CD4-positive, alpha-beta T cell treated with Interleukin-1 beta for 1 hour (primary cell): ENCODE data around the gene G6PC3.

Experiments used
- DNase-seq, 2 donors: peaks; one replicate each; pipeline ENCODE4 v3.0.0-alpha.2; 2020 to 2022

The G6PC3 gene

GRCh38 chr17:44062871-44063270, 7.7 kb upstream of the G6PC3 start:
- DNase-seq, result no peak

DNA sequence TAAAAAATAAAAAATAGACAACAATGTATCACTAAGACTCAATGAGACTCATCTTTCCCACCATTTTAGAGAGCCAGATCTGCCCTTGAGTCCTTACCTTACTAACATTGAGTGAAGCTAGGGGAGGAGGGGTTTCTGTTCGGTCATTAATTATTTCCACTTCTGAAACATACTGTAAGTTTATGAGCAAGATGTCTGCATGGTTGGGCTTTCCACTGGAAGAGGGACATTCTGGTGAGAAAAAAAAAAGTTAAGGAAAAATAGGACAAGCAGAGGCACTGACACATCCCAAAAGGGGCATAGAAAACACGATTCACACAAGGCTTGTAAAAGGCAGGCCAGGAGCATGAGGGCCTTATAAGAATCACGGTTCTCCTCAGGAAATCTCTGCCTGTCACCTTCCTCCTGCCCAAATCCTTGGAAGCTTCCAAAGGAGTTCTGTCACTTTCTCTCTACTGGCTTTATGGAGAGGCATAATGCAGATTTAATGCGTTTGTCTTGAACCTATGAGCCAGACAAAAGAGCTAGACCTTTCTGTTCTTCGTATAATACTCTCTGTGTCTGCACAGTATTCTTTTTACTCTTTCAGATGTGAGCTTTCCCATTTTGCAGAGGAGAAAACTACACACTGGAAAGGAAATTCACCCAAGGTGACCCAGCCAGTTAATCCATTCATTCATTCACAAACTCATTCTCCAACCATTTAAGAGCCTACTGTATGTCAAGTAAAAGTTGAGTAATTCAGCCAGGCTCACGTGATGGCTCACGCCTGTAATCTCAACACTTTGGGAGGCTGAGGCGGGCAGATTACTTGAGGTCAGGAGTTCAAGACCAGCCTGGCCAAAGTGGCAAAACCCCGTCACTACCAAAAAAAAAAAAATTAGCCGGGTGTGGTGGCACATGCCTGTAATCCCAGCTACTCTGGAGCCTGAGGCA, 6.6 kb upstream of the G6PC3 start:
- DNase-seq, result no peak

GRCh38 chr17:44065668-44066203, 4.8 kb upstream of the G6PC3 start:
- peak in 1 of 2 donors; percentile 18 for DNase-seq

DNA sequence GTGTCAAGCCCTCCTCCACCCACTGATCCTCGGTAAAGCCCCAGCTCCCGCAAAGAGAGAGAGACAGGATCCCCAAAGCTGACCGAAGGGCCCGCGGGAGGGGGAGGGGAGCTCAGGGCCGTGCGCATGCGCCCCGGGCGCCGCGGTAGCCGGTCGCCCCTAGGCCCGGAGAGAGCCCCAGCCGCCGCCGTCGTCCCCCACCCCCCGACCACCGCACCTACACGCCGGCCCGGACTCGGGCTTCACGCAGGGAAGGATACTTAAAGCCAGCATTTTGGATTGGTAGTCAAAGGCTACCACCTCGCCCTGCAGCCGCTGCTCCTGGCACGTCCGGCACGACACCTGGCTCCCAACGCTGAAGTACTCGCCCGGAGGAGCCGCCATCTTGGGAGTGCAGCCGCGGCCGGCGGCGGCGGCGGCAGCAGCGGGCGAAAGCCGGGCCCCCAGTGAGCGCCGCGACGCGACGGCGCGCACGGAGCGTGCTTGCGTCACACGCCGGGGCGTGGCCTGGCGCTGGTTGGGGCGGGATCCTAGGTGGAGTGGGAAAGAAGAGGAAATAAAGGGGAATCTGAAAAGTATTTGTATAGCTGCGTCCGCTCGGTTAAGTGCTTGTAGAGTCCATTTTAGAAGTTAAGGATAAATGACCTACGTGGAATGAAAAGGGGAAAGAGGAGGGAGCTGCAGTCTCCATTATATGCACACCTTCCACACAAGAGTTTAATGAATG, 4.2 kb upstream of the G6PC3 start, which contains the start of gene LSM12:
Gene LSM12 (minus strand): TSS at position 468 of the 727 bp plus-strand sequence. CDS start 84 bp downstream, at position 384.
- peak; percentile 89 to 90 for DNase-seq

DNA sequence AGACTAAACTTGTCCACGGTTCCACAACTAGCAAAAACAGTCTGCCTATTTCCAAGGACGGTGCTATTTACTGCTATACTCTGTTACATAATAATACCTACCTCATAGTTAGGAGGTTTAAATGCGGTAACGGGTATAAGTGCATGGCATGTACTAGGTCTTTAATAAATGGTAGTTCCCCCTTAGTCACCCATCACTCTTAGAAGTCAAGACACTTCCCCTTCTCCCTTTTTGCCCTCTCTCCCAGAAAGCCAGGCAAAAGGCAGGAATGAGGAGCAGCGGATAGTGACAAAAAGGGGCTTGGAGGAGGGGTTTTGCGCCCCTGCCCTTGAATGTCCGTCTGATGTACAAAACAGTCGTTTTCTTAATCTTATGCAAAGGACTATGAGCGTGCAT, 3.0 kb upstream of the G6PC3 start:
- no peak for DNase-seq

DNA sequence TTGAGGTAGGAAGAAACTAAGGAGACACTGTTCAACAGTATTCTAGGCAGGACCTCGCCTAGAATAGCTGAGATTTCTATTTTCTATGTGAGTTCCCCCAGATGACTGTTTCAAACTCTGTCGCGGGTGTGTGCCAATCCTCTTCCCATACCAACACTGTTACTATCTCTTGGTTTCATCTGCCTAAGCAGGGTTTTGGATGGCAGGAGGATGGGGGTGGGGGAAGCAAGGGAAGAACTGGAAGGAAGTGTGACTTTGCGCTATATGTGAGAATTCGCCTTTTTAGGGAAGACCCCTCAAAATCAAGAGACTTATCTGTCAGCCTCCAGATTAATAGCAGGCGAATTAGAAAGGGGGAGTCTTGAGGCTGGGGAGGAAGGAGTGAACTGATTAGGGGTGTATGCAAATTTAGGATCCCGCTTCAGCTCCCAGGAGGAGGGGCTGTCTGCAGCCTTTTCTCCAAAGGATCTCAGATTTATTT, 521 bp upstream of the G6PC3 start:
- no peak for DNase-seq

- no peak for DNase-seq
These were observed 624 bp downstream of the G6PC3 start for GRCh38 chr17:44071198-44071520.

- DNase-seq, result no peak
These were observed 1.2 kb downstream of the G6PC3 start for GRCh38 chr17:44071772-44072171.

GRCh38 chr17:44074231-44074910, 3.8 kb downstream of the G6PC3 start:
- DNase-seq, result no peak

DNA sequence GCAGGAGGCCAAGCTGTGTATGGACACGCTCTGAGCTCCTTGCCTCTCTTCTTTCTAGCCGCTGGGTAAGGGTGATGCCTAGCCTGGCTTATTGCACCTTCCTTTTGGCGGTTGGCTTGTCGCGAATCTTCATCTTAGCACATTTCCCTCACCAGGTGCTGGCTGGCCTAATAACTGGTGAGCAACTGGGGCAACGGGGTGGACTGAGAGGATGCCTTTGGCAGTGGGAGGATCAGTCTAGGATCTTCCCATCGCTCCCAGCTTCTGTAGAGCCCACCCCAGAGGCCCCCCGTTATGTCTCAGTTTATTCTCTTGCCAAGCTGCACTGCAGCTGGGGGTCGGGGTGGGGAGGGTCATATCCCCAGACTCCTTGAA, 4.4 kb downstream of the G6PC3 start:
- no peak for DNase-seq

GRCh38 chr17:44075598-44076293, 5.2 kb downstream of the G6PC3 start:
- DNase-seq, result no peak

DNA sequence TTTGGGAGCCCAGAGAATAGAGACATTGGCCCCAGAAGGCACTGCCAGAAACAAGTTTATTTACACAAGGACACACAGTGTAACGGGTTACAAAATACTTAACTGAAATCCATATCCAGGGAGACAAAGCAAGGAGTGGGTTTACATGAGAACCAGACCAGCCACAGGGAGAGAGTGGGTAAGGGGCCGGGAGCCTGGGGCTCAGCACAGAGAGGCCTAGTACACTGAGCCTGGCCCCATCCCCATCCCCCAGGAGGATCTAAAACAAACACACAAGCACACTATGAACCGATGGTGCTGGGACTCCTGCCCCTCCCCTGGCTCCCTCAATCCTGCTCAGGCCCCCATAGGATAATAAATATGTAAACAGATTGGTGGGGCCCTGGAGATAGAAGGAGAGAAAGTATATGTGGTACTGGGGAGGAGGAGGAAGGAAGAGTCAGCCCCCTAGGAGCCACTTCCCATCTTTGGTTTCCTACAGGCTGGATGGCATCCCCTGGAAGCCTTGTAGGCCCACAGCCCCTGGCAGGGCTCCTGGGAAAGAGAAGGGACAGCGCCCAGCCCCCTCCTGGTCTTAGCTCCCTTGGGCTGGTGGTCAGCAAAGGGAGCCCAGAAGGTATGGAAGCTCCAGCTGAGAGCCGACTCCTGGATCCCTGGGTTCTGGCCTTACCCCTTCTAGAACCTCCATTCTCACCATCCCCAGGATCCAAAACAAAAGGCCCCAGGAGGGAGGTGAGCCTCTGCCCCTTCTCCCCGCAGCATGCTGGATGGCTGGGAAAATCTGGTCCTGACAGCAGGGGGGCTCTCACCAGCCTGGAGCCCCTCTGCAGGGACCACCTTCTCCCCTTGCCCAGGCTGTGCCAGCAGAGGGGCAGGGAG, 6.4 kb downstream of the G6PC3 start:
- no peak for DNase-seq

DNA sequence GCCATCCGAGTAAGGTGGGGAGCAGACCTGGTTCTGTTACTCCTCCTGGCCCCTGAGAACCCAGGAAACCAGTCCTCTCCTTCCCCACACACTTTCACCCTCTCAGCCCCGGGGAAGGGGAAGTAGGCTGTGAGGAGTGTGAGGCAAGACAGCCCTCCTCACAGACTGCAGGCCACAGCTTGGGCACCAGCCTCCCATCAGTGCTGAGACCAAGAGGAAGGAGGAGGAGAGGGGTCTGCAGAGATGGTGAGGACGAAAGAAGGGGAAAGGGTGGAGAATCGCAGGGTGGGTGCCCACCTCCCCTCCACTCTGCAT, 7.0 kb downstream of the G6PC3 start:
- DNase-seq, result peak in 1 of 2 donors; percentile 28

DNA sequence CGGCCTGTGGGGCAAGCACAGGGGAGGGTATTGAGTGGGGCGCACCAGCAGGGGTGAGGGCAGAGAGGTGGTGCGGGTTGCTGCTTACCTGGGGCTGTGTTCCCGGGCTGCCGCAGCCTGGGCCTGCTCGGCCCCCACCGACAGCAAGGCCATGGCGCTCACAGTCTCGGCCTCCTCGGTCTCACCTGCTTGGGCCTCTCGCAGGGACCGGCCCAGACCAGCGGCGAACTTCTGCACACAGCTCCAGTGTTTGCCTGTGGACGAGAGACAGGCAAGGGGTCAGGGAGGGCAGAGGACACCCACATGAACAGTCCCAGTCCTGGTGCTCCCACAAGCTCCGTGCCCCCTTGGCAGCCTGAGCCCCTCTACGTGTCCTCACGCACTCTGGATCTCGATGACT, 7.9 kb downstream of the G6PC3 start:
- DNase-seq, result no peak

- no peak for DNase-seq
These were observed 9.6 kb downstream of the G6PC3 start for GRCh38 chr17:44079877-44080821.

- DNase-seq, result no peak
These were observed 11.1 kb downstream of the G6PC3 start for GRCh38 chr17:44081681-44082080.

- no peak for DNase-seq
These were observed 11.9 kb downstream of the G6PC3 start for GRCh38 chr17:44082256-44082927.

- no peak for DNase-seq
These were observed 12.8 kb downstream of the G6PC3 start for GRCh38 chr17:44083250-44083849.

DNA sequence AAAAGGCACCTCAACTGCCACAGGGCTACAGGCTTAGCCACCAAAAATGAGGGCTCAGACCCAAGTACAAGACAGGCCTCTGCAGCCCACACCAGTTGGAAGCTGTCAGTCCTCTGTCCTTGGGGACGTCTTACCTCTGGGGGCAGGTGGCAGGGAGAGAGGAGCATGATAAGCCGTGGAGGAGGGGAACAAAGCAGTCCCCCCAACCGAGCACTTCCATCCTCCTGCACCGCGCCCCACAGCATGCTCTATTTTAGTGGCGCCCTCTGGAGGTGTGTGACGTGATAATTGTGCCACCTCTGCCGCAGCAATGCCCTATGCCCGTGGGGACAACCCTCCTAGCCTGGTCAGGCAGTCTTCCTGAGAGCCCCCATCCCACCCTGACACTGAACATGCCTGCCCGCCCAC, 13.6 kb downstream of the G6PC3 start:
- no peak for DNase-seq
